ENCODE results near the gene GIT1. TPM values are rescaled to one million over a fixed set of nuclear protein-coding genes. Genes with fewer than 3 reads are reported as not detected.

The GIT1 gene
- polyA plus RNA-seq, 1 donor from 2014 or later = 20.5 TPM

- Histone ChIP-seq H2AFZ (ENCODE audit: low read depth, low read length) (no peak overlapping the region), H3K9me3 (ENCODE audit: low read length) (no peaks in the 10 kb centered on the region), H3K27ac (ENCODE audit: low read length) (no peak overlapping the region), H3K9ac (ENCODE audit: low read length) (no peak overlapping the region), H3F3A (ENCODE audit: insufficient read depth, low read length, poor library complexity, severe bottlenecking) (no peaks in the 10 kb centered on the region), H3K36me3 (ENCODE audit: insufficient read depth, low read length) (no peaks in the 10 kb centered on the region), H4K20me1 (ENCODE audit: insufficient read depth) (peaks cover 13% of the 10 kb centered on the region), H3K4me3 (ENCODE audit: low read length) (no peak overlapping the region), H3K9me2 (ENCODE audit: insufficient read depth, low read length) (no peaks in the 10 kb centered on the region), H3K27me3 (ENCODE audit: insufficient read depth, low read depth, low read length) (no peaks in the 10 kb centered on the region), H3K4me2 (ENCODE audit: low read length) (no peak overlapping the region), H3K79me2 (replicated peaks; ENCODE audit: insufficient read depth, low read length) (peaks cover 30% of the 10 kb centered on the region)
- TF ChIP-seq SMC3 (conservative IDR thresholded peaks at IDR 0.05; ENCODE audit: poor library complexity) (no peak), TAF1 (IDR thresholded peaks at IDR 0.05; ENCODE audit: low read depth) (no peak), MXI1 (conservative IDR thresholded peaks at IDR 0.05; ENCODE audit: poor library complexity, severe bottlenecking) (no peak), EZH2 (IDR thresholded peaks at IDR 0.05; ENCODE audit: borderline replicate concordance, insufficient read depth, low read length, poor library complexity, severe bottlenecking) (no peak), RAD21 (conservative IDR thresholded peaks at IDR 0.05) (no peak), EP300 (conservative IDR thresholded peaks at IDR 0.05; ENCODE audit: poor library complexity, severe bottlenecking) (no peak), POLR2AphosphoS5 (IDR thresholded peaks at IDR 0.05) (no peak)
- TF ChIP-seq, protein P1, sequence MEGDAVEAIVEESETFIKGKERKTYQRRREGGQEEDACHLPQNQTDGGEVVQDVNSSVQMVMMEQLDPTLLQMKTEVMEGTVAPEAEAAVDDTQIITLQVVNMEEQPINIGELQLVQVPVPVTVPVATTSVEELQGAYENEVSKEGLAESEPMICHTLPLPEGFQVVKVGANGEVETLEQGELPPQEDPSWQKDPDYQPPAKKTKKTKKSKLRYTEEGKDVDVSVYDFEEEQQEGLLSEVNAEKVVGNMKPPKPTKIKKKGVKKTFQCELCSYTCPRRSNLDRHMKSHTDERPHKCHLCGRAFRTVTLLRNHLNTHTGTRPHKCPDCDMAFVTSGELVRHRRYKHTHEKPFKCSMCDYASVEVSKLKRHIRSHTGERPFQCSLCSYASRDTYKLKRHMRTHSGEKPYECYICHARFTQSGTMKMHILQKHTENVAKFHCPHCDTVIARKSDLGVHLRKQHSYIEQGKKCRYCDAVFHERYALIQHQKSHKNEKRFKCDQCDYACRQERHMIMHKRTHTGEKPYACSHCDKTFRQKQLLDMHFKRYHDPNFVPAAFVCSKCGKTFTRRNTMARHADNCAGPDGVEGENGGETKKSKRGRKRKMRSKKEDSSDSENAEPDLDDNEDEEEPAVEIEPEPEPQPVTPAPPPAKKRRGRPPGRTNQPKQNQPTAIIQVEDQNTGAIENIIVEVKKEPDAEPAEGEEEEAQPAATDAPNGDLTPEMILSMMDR (IDR thresholded peaks at IDR 0.05; ENCODE audit: poor library complexity, severe bottlenecking) = no peak
- TF ChIP-seq, protein P2, sequence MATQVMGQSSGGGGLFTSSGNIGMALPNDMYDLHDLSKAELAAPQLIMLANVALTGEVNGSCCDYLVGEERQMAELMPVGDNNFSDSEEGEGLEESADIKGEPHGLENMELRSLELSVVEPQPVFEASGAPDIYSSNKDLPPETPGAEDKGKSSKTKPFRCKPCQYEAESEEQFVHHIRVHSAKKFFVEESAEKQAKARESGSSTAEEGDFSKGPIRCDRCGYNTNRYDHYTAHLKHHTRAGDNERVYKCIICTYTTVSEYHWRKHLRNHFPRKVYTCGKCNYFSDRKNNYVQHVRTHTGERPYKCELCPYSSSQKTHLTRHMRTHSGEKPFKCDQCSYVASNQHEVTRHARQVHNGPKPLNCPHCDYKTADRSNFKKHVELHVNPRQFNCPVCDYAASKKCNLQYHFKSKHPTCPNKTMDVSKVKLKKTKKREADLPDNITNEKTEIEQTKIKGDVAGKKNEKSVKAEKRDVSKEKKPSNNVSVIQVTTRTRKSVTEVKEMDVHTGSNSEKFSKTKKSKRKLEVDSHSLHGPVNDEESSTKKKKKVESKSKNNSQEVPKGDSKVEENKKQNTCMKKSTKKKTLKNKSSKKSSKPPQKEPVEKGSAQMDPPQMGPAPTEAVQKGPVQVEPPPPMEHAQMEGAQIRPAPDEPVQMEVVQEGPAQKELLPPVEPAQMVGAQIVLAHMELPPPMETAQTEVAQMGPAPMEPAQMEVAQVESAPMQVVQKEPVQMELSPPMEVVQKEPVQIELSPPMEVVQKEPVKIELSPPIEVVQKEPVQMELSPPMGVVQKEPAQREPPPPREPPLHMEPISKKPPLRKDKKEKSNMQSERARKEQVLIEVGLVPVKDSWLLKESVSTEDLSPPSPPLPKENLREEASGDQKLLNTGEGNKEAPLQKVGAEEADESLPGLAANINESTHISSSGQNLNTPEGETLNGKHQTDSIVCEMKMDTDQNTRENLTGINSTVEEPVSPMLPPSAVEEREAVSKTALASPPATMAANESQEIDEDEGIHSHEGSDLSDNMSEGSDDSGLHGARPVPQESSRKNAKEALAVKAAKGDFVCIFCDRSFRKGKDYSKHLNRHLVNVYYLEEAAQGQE (IDR thresholded peaks at IDR 0.05; ENCODE audit: borderline replicate concordance) = no peak
These were observed 5.9 kb downstream of the GIT1 start for GRCh38 chr17:29583324-29584248.

GRCh38 chr17:29582772-29583171 lies 6.7 kb downstream of the GIT1 start:
- H3K27me3 ChIP-seq (ENCODE audit: insufficient read depth, low read depth, low read length) = no peaks in the 10 kb centered on the region
- peaks cover 6% of the 10 kb centered on the region for H4K20me1 ChIP-seq (ENCODE audit: insufficient read depth)
- H3F3A ChIP-seq (ENCODE audit: insufficient read depth, low read length, poor library complexity, severe bottlenecking) = no peaks in the 10 kb centered on the region
- no peak overlapping the region for H3K4me2 ChIP-seq (ENCODE audit: low read length)
- no peaks in the 10 kb centered on the region for H3K9me2 ChIP-seq (ENCODE audit: insufficient read depth, low read length)
- H3K36me3 ChIP-seq (ENCODE audit: insufficient read depth, low read length) = no peaks in the 10 kb centered on the region
- H3K4me3 ChIP-seq (ENCODE audit: low read length) = no peak overlapping the region
- peaks cover 22% of the 10 kb centered on the region for H3K79me2 ChIP-seq (replicated peaks; ENCODE audit: insufficient read depth, low read length)
- H3K9me3 ChIP-seq (ENCODE audit: low read length) = no peaks in the 10 kb centered on the region
- no peak overlapping the region for H3K27ac ChIP-seq (ENCODE audit: low read length)
- TF ChIP-seq EZH2 (IDR thresholded peaks at IDR 0.05; ENCODE audit: borderline replicate concordance, insufficient read depth, low read length, poor library complexity, severe bottlenecking) (no peak), TAF1 (IDR thresholded peaks at IDR 0.05; ENCODE audit: low read depth) (no peak), SMC3 (conservative IDR thresholded peaks at IDR 0.05; ENCODE audit: poor library complexity) (no peak), MXI1 (conservative IDR thresholded peaks at IDR 0.05; ENCODE audit: poor library complexity, severe bottlenecking) (no peak), RAD21 (conservative IDR thresholded peaks at IDR 0.05) (no peak), EP300 (conservative IDR thresholded peaks at IDR 0.05; ENCODE audit: poor library complexity, severe bottlenecking) (no peak), POLR2AphosphoS5 (IDR thresholded peaks at IDR 0.05) (no peak)
- TF ChIP-seq, protein P2 (IDR thresholded peaks at IDR 0.05; ENCODE audit: borderline replicate concordance) = no peak
- TF ChIP-seq, protein P1 (IDR thresholded peaks at IDR 0.05; ENCODE audit: poor library complexity, severe bottlenecking) = no peak
- no peak overlapping the region for H3K9ac ChIP-seq (ENCODE audit: low read length)
- H2AFZ ChIP-seq (ENCODE audit: low read depth, low read length) = no peak overlapping the region

Measured in neural cell (in vitro differentiated cells).